ENCODE measurements around the gene NME9.

NME9 gene

DNA sequence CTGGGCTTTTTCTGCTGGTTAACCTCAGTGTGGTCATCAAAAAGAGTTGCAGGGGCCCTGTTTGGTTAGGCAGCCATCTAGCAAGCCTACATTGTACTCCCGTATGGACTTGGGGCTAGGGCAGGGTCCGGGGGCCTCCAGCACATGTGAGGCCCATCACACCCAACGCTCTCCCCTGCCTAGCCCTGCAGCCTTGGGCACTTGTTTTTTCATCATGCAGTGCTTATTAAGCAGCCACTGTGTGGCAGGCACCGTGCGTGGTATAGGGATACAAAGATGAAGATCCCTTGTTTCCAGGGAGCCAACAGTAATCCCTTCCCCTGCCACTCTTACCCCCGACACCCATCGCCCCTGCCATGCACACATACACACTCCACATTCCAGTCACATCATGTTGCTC, 32.9 kb upstream of the NME9 start:
- in situ Hi-C loops (cut with MboI; ENCODE audit: low pct_unique_long_range_greater_than_20kb, low sequenced_read_pairs, unreplicated experiment), result no loop called here
- no peak for DNase-seq (ENCODE audit: low spot score)
- TF ChIP-seq, protein P1, sequence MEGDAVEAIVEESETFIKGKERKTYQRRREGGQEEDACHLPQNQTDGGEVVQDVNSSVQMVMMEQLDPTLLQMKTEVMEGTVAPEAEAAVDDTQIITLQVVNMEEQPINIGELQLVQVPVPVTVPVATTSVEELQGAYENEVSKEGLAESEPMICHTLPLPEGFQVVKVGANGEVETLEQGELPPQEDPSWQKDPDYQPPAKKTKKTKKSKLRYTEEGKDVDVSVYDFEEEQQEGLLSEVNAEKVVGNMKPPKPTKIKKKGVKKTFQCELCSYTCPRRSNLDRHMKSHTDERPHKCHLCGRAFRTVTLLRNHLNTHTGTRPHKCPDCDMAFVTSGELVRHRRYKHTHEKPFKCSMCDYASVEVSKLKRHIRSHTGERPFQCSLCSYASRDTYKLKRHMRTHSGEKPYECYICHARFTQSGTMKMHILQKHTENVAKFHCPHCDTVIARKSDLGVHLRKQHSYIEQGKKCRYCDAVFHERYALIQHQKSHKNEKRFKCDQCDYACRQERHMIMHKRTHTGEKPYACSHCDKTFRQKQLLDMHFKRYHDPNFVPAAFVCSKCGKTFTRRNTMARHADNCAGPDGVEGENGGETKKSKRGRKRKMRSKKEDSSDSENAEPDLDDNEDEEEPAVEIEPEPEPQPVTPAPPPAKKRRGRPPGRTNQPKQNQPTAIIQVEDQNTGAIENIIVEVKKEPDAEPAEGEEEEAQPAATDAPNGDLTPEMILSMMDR (IDR thresholded peaks at IDR 0.05; ENCODE audit: extremely low read depth, insufficient read depth, missing control alignments), result no peak

DNA sequence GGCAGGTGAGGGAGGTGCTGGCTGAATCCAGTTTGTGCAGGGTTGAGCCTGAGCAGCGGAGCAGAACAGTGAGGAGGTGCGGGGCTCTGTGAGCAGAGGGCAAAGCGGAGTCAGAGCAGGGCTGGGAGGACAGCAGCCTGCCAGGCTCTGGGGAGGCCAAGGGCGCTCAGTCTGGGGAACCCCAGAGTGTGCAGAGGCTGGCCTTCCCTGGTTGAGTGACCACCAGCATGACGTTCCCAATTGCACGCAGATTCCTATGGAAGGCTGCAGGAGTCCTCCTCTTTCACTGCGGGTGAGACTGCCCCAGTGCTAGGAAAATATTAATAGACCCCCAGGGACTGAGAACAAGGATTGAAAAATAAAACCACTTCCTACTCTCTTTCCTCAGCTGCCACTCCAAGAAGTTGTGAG, 31.9 kb upstream of the NME9 start:
- DNase-seq (ENCODE audit: low spot score), result no peak
- in situ Hi-C loops (cut with MboI; ENCODE audit: low pct_unique_long_range_greater_than_20kb, low sequenced_read_pairs, unreplicated experiment), result no loop called here
- TF ChIP-seq, protein P1 (IDR thresholded peaks at IDR 0.05; ENCODE audit: extremely low read depth, insufficient read depth, missing control alignments), result no peak

DNA sequence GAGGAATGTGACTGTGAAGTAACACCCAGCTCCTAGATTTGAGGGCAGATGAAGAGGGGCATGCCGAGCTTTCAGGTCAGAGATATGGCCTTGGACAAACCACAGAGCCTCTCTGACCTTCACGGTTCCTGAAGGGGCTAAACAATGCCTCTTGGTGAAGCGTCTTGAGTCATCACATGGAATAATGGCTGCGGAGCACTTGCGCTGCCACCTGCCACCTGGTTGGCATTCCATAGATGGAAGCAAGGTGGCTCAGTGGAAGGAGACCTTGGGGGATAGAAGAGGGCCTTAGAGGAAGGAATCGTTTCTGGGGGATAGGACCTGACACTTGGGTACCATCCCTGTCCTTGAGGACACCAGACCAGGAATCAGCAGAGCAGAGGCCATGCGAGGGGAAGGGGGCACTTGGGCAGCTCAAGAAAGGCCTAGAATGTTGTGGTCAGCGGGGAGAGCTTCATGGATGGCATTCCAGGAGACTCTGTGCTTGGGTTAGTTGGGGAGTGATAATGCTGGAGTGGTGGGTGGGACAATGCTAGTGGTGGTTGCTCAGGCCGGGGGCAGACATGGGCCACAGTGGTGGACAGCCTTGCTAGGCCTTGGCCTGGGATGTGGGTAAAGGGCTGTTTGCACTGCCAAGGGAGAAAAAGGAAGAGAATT, 31.3 kb upstream of the NME9 start:
- in situ Hi-C loops (cut with MboI; ENCODE audit: low pct_unique_long_range_greater_than_20kb, low sequenced_read_pairs, unreplicated experiment), result no loop called here
- TF ChIP-seq, protein P1 (IDR thresholded peaks at IDR 0.05; ENCODE audit: extremely low read depth, insufficient read depth, missing control alignments), result no peak
- DNase-seq (ENCODE audit: low spot score), result no peak

DNA sequence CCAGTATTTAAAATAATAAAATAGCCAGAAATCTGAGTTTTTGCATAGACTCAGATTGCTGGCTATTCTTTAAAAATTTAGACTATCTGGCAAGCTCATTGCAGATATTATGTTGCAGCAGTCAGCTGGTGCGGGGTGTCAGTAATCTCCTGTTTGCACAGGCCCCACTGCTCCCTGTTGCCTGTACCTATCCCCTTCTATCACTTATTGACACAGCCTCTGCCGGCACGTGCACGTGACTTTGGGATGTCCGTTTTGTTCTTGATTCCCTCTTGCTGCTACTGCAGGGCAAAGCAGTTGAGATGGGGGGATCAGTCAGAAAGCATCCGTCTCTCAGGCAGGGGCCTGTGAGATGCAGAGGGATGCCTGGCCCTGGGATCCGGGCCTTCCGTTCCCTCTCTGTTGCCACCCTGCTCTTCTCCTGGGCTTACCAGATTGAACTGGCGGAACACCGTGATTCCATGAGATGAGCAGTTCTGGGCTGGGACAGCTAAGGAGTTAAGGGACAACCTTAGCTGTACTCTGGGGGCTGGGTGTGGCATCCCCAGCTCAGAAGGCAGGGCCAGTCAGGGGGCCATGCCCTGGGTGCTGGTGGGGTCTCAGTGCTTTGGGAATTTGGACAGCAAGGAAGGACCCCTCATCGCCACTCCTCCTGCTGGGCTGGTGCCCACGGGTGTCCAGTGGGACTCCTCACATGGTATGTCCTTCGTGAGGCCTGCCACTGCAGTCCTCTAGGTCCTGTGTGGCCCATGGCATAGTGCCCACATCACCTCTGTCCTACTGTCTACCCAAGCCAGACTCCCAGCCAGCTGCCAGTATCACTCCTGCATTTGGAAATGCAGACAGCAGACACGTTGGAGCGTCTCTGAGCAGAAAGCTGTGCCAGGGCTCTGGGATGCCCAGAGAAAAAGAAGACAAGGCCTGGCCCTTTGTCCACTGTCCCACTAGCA, 30.5 kb upstream of the NME9 start:
- TF ChIP-seq, protein P1 (IDR thresholded peaks at IDR 0.05; ENCODE audit: extremely low read depth, insufficient read depth, missing control alignments), result no peak
- in situ Hi-C loops (cut with MboI; ENCODE audit: low pct_unique_long_range_greater_than_20kb, low sequenced_read_pairs, unreplicated experiment), result no loop called here

DNA sequence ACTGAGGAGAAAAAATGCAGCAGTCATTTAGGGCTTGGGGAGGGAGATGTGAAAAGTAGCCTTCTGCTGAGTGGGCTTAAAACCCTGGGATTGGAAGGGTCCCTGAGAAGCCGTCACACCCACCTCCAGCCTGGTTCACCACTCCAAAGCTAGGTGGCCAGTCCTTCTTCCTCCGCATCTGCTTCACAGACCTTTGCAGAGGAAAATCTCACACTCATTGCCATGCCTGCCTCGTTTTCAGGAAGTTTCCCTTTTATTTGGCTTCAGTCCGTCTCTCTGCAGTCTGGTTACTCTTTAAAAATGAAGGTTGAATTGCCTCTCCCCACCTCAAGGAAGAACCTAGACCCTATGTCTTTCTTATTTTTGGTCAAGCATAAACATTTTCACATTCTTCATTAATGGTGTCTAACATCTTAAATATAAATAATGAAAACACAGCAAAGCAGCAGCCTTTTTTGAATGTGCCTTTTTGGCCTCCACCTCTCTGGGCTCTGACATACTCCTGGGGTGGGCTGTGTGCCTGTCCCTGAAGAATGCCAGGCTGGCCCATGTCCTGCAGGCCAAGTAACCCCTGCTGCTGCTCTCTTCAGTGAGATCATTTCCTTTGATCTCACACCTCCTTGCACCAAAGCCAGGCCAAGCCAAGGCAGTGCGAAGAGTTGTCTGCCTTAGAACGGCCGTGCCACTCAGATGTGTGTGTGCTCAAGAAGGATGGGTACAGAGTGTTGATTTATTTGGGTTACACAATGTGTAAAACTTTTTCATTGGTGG, 29.7 kb upstream of the NME9 start:
- in situ Hi-C loops (cut with MboI; ENCODE audit: low pct_unique_long_range_greater_than_20kb, low sequenced_read_pairs, unreplicated experiment), result no loop called here
- no peak for DNase-seq (ENCODE audit: low spot score)
- TF ChIP-seq, protein P1 (IDR thresholded peaks at IDR 0.05; ENCODE audit: extremely low read depth, insufficient read depth, missing control alignments), result no peak

More for the DNA sequence above, 30.5 kb upstream of the NME9 start:
- no peak for DNase-seq (ENCODE audit: low spot score)

DNA sequence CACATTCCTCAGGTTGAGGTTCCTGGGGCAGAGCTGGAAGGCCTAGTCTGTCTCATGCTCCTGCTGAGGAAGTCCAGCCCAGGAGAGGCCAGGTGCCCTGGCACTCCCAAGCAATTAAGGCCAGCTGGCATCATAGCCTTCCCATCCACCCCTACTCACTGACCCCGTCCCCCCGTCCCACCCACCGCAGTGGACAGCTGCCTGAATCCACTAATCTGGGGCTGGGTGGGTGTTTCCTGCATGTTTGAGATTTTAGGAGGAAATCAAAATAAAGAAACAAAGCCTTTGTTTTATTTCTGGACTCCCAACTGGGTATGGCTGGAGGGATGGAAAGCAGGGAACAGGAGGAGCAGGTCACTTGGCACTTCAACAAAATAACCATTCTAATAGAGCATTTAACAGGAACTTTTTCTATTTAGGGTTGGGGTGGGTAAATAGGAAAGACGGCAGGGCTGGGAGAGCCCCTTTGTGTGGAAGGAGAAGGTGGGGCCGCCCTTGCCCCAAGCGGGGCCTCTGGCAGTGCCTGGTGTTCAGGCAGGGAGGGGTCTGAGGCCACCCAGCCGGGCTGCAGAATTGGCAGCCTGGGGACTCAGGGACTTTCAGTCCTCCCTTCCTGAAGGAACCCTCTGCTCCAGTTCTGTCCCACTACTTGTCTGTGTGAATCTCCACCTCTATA, 27.2 kb upstream of the NME9 start:
- in situ Hi-C loops (cut with MboI; ENCODE audit: low pct_unique_long_range_greater_than_20kb, low sequenced_read_pairs, unreplicated experiment), result no loop called here

More for the DNA sequence above, 27.2 kb upstream of the NME9 start:
- no peak for DNase-seq (ENCODE audit: low spot score)
- TF ChIP-seq, protein P1 (IDR thresholded peaks at IDR 0.05; ENCODE audit: extremely low read depth, insufficient read depth, missing control alignments), result no peak

Data from GM13977 (cell line).